ENCODE data around the gene PSMB7. TPM values are rescaled to one million over a fixed set of nuclear protein-coding genes. Genes with fewer than 3 reads are reported as not detected.

The PSMB7 gene
- total RNA-seq, 2 experiments from 2014 or later, result 155 to 170 TPM

DNA sequence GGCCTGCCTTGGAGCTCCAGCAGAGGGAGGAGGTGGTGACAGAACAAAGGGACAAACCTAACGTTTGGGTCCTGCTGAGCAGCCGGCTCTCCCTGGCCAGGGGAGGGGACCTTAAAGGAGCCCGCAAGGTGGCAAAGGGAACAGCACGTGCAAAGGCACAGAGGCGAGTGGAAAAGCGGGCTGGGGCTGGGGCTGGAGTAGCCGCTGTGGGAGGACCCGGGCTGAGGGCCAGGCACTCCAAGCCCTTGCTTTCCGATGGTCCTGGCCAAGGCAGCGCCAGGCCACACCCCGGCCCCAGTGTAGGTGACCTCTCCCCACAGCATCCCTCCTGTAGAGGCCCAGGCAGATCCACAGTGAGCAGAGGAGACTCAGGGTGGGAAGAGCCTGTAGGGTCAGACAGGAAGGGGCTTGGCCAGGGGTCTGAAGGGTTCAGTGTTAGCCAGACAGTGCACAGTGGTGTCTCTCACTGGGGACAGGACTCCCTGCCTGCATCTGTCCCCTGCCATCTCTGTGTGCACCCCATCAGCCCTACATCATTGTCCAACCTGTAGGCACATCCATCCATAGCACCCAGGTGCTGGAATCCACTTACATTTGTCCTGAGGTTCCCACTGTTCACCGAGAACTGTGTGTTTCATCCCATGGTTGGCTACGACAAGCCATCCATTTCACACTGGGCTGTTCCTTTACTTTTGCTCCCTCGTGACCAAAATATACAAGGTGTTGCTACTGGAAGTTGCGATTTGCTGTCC is 80.5 kb downstream of the PSMB7 start:
- H3K27me3 Mint-ChIP-seq, result no peaks in the 10 kb centered on the region
- ChIA-PET POLR2A (no interaction called here), CTCF (no interaction called here)
- no peak for ATAC-seq
- H3K36me3 Mint-ChIP-seq (ENCODE audit: low read depth), result peaks cover 3% of the 10 kb centered on the region
- intact Hi-C loops (cut with micrococcal nuclease), result no loop called here
- DNase-seq, result no peak
- peaks cover 5% of the 10 kb centered on the region for H3K9me3 Mint-ChIP-seq
- no peaks in the 10 kb centered on the region for H3K4me1 Mint-ChIP-seq (ENCODE audit: low read depth)
- TF ChIP-seq, protein P1, sequence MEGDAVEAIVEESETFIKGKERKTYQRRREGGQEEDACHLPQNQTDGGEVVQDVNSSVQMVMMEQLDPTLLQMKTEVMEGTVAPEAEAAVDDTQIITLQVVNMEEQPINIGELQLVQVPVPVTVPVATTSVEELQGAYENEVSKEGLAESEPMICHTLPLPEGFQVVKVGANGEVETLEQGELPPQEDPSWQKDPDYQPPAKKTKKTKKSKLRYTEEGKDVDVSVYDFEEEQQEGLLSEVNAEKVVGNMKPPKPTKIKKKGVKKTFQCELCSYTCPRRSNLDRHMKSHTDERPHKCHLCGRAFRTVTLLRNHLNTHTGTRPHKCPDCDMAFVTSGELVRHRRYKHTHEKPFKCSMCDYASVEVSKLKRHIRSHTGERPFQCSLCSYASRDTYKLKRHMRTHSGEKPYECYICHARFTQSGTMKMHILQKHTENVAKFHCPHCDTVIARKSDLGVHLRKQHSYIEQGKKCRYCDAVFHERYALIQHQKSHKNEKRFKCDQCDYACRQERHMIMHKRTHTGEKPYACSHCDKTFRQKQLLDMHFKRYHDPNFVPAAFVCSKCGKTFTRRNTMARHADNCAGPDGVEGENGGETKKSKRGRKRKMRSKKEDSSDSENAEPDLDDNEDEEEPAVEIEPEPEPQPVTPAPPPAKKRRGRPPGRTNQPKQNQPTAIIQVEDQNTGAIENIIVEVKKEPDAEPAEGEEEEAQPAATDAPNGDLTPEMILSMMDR (IDR thresholded peaks at IDR 0.05), result no peak
- no peak overlapping the region for H3K27ac Mint-ChIP-seq
- H3K4me3 Mint-ChIP-seq, result no peak overlapping the region

DNA sequence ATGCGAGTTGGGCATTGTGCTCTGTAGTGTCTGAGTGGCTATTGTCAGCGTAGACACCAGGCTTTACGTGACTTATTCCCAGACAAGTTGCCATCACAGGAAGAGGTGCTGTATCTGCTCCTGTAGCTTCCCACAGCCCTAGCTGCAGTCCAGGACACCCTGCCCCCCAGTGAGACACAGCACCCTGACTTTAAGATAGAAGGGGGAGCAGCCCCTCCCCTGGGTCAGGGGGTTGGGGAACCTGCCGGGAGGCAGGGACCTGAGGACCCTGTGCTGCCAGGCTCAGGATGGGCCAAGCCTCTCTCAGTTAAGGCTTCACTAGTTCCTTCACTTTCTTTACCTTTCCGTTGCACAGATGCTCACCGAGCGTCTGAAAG is 82.1 kb downstream of the PSMB7 start:
- no peak for DNase-seq
- Mint-ChIP-seq H3K4me3 (no peak overlapping the region), H3K4me1 (ENCODE audit: low read depth) (no peaks in the 10 kb centered on the region), H3K27me3 (no peaks in the 10 kb centered on the region), H3K9me3 (peaks cover 1% of the 10 kb centered on the region), H3K36me3 (ENCODE audit: low read depth) (peaks cover 3% of the 10 kb centered on the region), H3K27ac (no peak overlapping the region)
- intact Hi-C loops (cut with micrococcal nuclease), result no loop called here
- CTCF ChIA-PET, result interaction anchor here (0.6 kb wide), 1 partner anchor 14 kb away, joined by 3 read pairs; no protein-coding TSS in a partner anchor
- POLR2A ChIA-PET, result no interaction called here
- ATAC-seq, result no peak
- TF ChIP-seq, protein P1 (IDR thresholded peaks at IDR 0.05), result no peak

DNA sequence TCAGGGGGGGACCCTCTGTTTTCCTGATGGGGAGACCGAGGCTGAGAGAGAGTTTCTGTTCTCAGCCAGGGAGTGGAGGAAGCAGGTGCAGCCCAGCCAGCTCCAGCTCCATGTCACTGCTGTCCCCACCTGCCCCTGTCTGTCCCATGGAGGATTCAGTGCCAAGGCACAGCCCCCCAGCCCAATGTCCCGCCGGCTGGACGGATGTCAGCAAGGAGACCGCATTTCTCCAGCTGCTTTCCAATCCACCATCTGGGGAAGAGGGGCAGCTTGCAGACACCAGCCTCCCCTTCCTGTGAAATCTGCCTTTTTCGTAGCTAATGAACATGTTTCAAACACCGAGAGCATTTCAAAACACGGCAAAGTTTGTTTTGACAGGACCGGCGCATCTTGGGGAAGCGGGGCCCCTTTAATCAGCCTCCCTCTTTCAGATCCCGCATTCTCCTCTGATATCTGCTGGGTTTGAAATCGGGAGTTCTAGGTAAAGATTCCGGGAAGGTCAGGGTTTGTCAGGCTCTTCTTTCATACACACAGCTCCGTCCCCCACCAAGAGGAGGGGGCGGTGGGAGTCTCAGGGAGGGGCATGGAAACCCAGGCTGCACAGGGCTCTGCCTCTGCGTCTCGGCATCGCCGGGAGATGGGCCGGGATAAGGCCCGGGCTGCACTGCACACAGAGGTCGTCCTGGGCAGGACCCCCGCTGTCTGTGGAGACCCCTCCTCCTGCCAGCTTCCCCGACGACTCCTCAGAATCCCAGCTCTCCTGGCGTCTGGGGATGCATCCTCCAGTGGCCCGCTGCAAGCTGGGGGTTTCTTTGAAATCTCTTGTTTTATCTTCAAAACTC is 82.7 kb downstream of the PSMB7 start:
- ATAC-seq (no peak), DNase-seq (no peak)
- H3K27ac Mint-ChIP-seq, result no peak overlapping the region
- CTCF ChIA-PET, result interaction anchor here (0.6 kb wide), 1 partner anchor 13 kb away, joined by 3 read pairs; no protein-coding TSS in a partner anchor
- H3K4me3 Mint-ChIP-seq, result no peak overlapping the region
- no peaks in the 10 kb centered on the region for H3K9me3 Mint-ChIP-seq
- H3K36me3 Mint-ChIP-seq (ENCODE audit: low read depth), result peaks cover 3% of the 10 kb centered on the region
- intact Hi-C loops (cut with micrococcal nuclease), result no loop called here
- TF ChIP-seq, protein P1 (IDR thresholded peaks at IDR 0.05), result no peak
- POLR2A ChIA-PET, result no interaction called here
- H3K4me1 Mint-ChIP-seq (ENCODE audit: low read depth), result no peaks in the 10 kb centered on the region
- H3K27me3 Mint-ChIP-seq, result no peaks in the 10 kb centered on the region

DNA sequence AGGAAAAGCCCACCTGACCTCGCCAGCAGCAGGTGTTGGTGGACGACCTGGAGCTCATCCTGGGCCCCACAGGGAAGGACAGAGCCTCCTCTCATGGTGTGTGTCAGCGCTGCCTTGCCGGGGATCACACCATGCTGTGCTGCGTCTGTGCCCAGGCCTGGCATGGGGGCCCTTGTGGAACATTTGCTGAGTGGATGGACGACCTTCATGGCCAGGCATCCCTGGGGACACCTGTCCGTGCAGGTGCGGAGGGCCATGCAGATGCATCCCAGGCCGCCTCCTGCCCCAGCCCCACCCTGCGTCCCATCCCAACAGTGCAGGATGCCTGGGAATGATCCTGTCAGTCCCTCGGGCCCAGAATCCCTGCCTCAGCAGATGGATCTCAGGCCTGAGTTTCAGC is 83.7 kb downstream of the PSMB7 start:
- ChIA-PET CTCF (no interaction called here), POLR2A (no interaction called here)
- DNase-seq (no peak), ATAC-seq (no peak)
- H3K27ac Mint-ChIP-seq, result no peak overlapping the region
- H3K4me1 Mint-ChIP-seq (ENCODE audit: low read depth), result no peaks in the 10 kb centered on the region
- peaks cover 3% of the 10 kb centered on the region for H3K36me3 Mint-ChIP-seq (ENCODE audit: low read depth)
- intact Hi-C loops (cut with micrococcal nuclease), result no loop called here
- no peak overlapping the region for H3K4me3 Mint-ChIP-seq
- H3K9me3 Mint-ChIP-seq, result no peaks in the 10 kb centered on the region
- TF ChIP-seq, protein P1 (IDR thresholded peaks at IDR 0.05), result no peak
- no peaks in the 10 kb centered on the region for H3K27me3 Mint-ChIP-seq
